Endothelial cell of umbilical vein (primary cell): ENCODE results near the gene PARD3B.

Source experiments
- CTCF ChIP-seq, 2 donors: IDR thresholded peaks; 1 replicate in 1 of 2; 2 replicates in 1 of 2; pipeline ENCODE4 v1.5.1; 2011; ENCODE audit warnings: low read length in 2 of 2, mild to moderate bottlenecking in 2 of 2, moderate library complexity in 2 of 2, control low read depth in 1 of 2, inconsistent platforms in 1 of 2, low read depth in 1 of 2; ENCODE audit not compliant: insufficient read depth in 1 of 2; ENCODE audit errors: extremely low read depth in 1 of 2
- EZH2 ChIP-seq: IDR thresholded peaks from 2 replicates; pipeline ENCODE4 v1.6.1; 2012; ENCODE audit warnings: borderline replicate concordance, low read depth, mild to moderate bottlenecking, moderate library complexity, low read length, inconsistent platforms; ENCODE audit not compliant: severe bottlenecking
- FOS ChIP-seq: IDR thresholded peaks from 2 replicates; pipeline ENCODE4 v1.6.1; 2011; ENCODE audit warnings: mild to moderate bottlenecking, low read length, moderate library complexity, borderline replicate concordance; ENCODE audit not compliant: insufficient read depth
- GATA2 ChIP-seq: IDR thresholded peaks from 2 replicates; pipeline ENCODE4 v1.7.0; 2011; ENCODE audit warnings: low read depth, mild to moderate bottlenecking, moderate library complexity, mixed read lengths, low read length; ENCODE audit not compliant: insufficient read length, insufficient read depth
- JUN ChIP-seq: IDR thresholded peaks from 2 replicates; pipeline ENCODE4 v1.6.1; 2011; ENCODE audit warnings: borderline replicate concordance, low read depth; ENCODE audit not compliant: insufficient read length, insufficient read depth
- MYC ChIP-seq: IDR thresholded peaks from one replicate; pipeline ENCODE4 v1.6.1; 2011; ENCODE audit warnings: mild to moderate bottlenecking, low read depth, low read length
- POLR2A ChIP-seq: IDR thresholded peaks from 2 replicates; pipeline ENCODE4 v1.6.1; 2012; ENCODE audit warnings: low read depth, mild to moderate bottlenecking, control low read depth, low read length
- POLR2AphosphoS5 ChIP-seq: IDR thresholded peaks from 2 replicates; pipeline ENCODE4 v1.6.1; 2012; ENCODE audit warnings: low read depth, mild to moderate bottlenecking, control low read depth, low read length, moderate library complexity; ENCODE audit not compliant: insufficient read depth
- TF ChIP-seq, protein P1 (sequence below): IDR thresholded peaks from 2 replicates; pipeline ENCODE4 v1.6.1; 2011; ENCODE audit not compliant: insufficient read depth, insufficient read length

- no peak for TF ChIP-seq POLR2A
- no peak for TF ChIP-seq CTCF (IDR thresholded peaks at IDR 0.05; ENCODE audit: extremely low read depth in 1 of 2, insufficient read depth in 1 of 2, low read depth in 1 of 2, low read length in 2 of 2)
- no peak for TF ChIP-seq POLR2AphosphoS5
- TF ChIP-seq MYC = no peak
- TF ChIP-seq, protein P1, sequence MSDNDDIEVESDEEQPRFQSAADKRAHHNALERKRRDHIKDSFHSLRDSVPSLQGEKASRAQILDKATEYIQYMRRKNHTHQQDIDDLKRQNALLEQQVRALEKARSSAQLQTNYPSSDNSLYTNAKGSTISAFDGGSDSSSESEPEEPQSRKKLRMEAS = no peak
- TF ChIP-seq EZH2 = no peak
- TF ChIP-seq FOS = peak; percentile 26
- no peak for TF ChIP-seq JUN
- no peak for TF ChIP-seq GATA2
These were observed 672.8 kb downstream of the PARD3B start for GRCh38 chr2:205218056-205218455.
